HG02885 (cell line): ENCODE data around the gene LTA4H.

Source experiments
- ATAC-seq: cut with Tn5 transposase; IDR thresholded peaks from one replicate; pipeline ENCODE4 v1.9.1; 2021; ENCODE audit warnings: mild to moderate bottlenecking; ENCODE audit not compliant: unreplicated experiment, poor library complexity

LTA4H gene

GRCh38 chr12:95967301-95967700 is 68.1 kb downstream of the LTA4H start:
- ATAC-seq, result no peak

- ATAC-seq, result no peak
These were observed 69.0 kb downstream of the LTA4H start for GRCh38 chr12:95966287-95966870.

- ATAC-seq, result no peak
These were observed 72.3 kb downstream of the LTA4H start for GRCh38 chr12:95963096-95963495.

- ATAC-seq, result no peak
These were observed 73.2 kb downstream of the LTA4H start for GRCh38 chr12:95962222-95962621.

GRCh38 chr12:95960241-95960640 is 75.1 kb downstream of the LTA4H start:
- ATAC-seq, result no peak

GRCh38 chr12:95959107-95959506 is 76.3 kb downstream of the LTA4H start:
- no peak for ATAC-seq

GRCh38 chr12:95956557-95957145 is 78.7 kb downstream of the LTA4H start:
- no peak for ATAC-seq

GRCh38 chr12:95955549-95956159 is 79.7 kb downstream of the LTA4H start:
- no peak for ATAC-seq

- no peak for ATAC-seq
These were observed 82.4 kb downstream of the LTA4H start for GRCh38 chr12:95953000-95953399.

GRCh38 chr12:95951515-95951914 is 83.9 kb downstream of the LTA4H start:
- no peak for ATAC-seq
